SH-SY5Y (cell line): ENCODE results near the gene PTPN21.

Experiments used
- GATA2 ChIP-seq: IDR thresholded peaks from 2 replicates; pipeline ENCODE4 v1.6.1; 2011; ENCODE audit warnings: mild to moderate bottlenecking, low read depth, low read length
- GATA3 ChIP-seq: IDR thresholded peaks from 2 replicates; pipeline ENCODE4 v1.6.1; 2011; ENCODE audit warnings: low read depth, mild to moderate bottlenecking, low read length, moderate library complexity

- TF ChIP-seq GATA2 (no peak), GATA3 (no peak)
These were observed 1.8 kb upstream of the PTPN21 start for GRCh38 chr14:88556581-88556980.
